WTC11 (cell line): ENCODE measurements around the gene SRGAP1. TPM values are rescaled to one million over a fixed set of nuclear protein-coding genes. Genes with fewer than 3 reads are reported as not detected.
A peak's percentile ranks its signal among the peaks of the same experiment; 100 is the strongest.

Experiments
- ATAC-seq: fragments of 200-7000 bp; cut with Tn5 transposase; 2 replicates; pipeline ENCODE4 v1.10.0; 2021; ENCODE audit warnings: mild to moderate bottlenecking, moderate library complexity
- CTCF ChIA-PET: fragments of 300-600 bp; sonication (Branson Sonifier 250); formaldehyde crosslinking; loops from one replicate; lab custom pipeline; 2021; ENCODE audit warnings: antibody characterized with exemption; lab: Charles Lee
- POLR2A ChIA-PET: fragments of 350-600 bp; sonication (Branson Sonifier 250); formaldehyde crosslinking; loops from one replicate; lab custom pipeline; 2021; ENCODE audit warnings: antibody characterized with exemption; lab: Charles Lee
- DNase-seq: peaks from one replicate; pipeline ENCODE4 v3.0.0; 2021; ENCODE audit warnings: low spot score
- H3K27ac Mint-ChIP-seq: 2 replicates; pipeline ENCODE4 v1.8.0; 2021; ENCODE audit warnings: mixed read lengths
- H3K27me3 Mint-ChIP-seq: 2 replicates; pipeline ENCODE4 v1.8.0; 2021; ENCODE audit warnings: low read depth, mild to moderate bottlenecking, moderate library complexity, mixed read lengths
- H3K36me3 Mint-ChIP-seq: 2 replicates; pipeline ENCODE4 v1.8.0; 2021; ENCODE audit warnings: mixed read lengths
- H3K4me1 Mint-ChIP-seq: 2 replicates; pipeline ENCODE4 v1.8.0; 2022; ENCODE audit warnings: mixed read lengths
- H3K4me3 Mint-ChIP-seq: 2 replicates; pipeline ENCODE4 v1.8.0; 2021; ENCODE audit warnings: mild to moderate bottlenecking, moderate library complexity, mixed read lengths
- H3K9me3 Mint-ChIP-seq: 2 replicates; pipeline ENCODE4 v1.8.0; 2021; ENCODE audit warnings: mixed read lengths
- CREB1 ChIP-seq: sonication (generic); formaldehyde crosslinking; IDR thresholded peaks from 2 replicates; pipeline ENCODE4 v1.8.0; 2023; ENCODE audit warnings: mild to moderate bottlenecking, missing genetic modification reagents
- FOXP1 ChIP-seq: sonication (generic); formaldehyde crosslinking; IDR thresholded peaks from 2 replicates; pipeline ENCODE4 v1.8.0; 2022; ENCODE audit warnings: missing genetic modification reagents, mild to moderate bottlenecking, moderate library complexity, borderline replicate concordance
- IRF2 ChIP-seq: sonication (generic); formaldehyde crosslinking; IDR thresholded peaks from 2 replicates; pipeline ENCODE4 v1.8.0; 2022; ENCODE audit warnings: low read depth, missing genetic modification reagents, borderline replicate concordance
- JAZF1 ChIP-seq: fragments of 250-450 bp; sonication (Bioruptor Pico); IDR thresholded peaks from 2 replicates; pipeline ENCODE4 v1.9.0; 2021; ENCODE audit warnings: moderate library complexity, mild to moderate bottlenecking, inconsistent platforms
- RELA ChIP-seq: sonication (generic); formaldehyde crosslinking; IDR thresholded peaks from 2 replicates; pipeline ENCODE4 v1.8.1; 2022; ENCODE audit warnings: missing genetic modification reagents, mild to moderate bottlenecking, borderline replicate concordance
- total RNA-seq: library from RNA; stranded (reverse); gene quantifications from 3 replicates; pipeline ENCODE4 v1.2.3, GENCODE V29; 2021
- TF ChIP-seq, protein P1 (sequence below): fragments of 250-450 bp; sonication (Bioruptor Pico); IDR thresholded peaks from 2 replicates; pipeline ENCODE4 v1.9.0; 2021; ENCODE audit warnings: mild to moderate bottlenecking
- TF ChIP-seq, protein P2 (sequence below): fragments of 250-450 bp; sonication (Bioruptor Pico); IDR thresholded peaks from 2 replicates; pipeline ENCODE4 v1.9.0; 2021; ENCODE audit warnings: moderate library complexity, mild to moderate bottlenecking, inconsistent platforms, borderline replicate concordance
- TF ChIP-seq, protein P3 (sequence below): sonication (generic); formaldehyde crosslinking; IDR thresholded peaks from 2 replicates; pipeline ENCODE4 v1.8.1; 2023; ENCODE audit warnings: mild to moderate bottlenecking, missing genetic modification reagents
- TF ChIP-seq, protein P4 (sequence below): sonication (generic); formaldehyde crosslinking; IDR thresholded peaks from 2 replicates; pipeline ENCODE4 v1.8.1; 2023; ENCODE audit warnings: mild to moderate bottlenecking, missing genetic modification reagents, moderate library complexity
- TF ChIP-seq, protein P5 (sequence below): sonication (generic); formaldehyde crosslinking; conservative IDR thresholded peaks from 2 replicates; pipeline ENCODE4 v1.8.1; 2023; ENCODE audit warnings: mild to moderate bottlenecking, low read depth, missing genetic modification reagents, moderate library complexity
- TF ChIP-seq, protein P6 (sequence below): fragments of 200-600 bp; IDR thresholded peaks from 2 replicates; pipeline ENCODE4 v1.8.0; 2022; ENCODE audit warnings: antibody characterized with exemption
- TF ChIP-seq, protein P7 (sequence below): fragments of 250-450 bp; sonication (Bioruptor Pico); IDR thresholded peaks from 2 replicates; pipeline ENCODE4 v1.8.0; 2021; ENCODE audit warnings: mild to moderate bottlenecking

Gene SRGAP1
- total RNA-seq, 1 experiment from 2014 or later: 10.3 TPM

DNA sequence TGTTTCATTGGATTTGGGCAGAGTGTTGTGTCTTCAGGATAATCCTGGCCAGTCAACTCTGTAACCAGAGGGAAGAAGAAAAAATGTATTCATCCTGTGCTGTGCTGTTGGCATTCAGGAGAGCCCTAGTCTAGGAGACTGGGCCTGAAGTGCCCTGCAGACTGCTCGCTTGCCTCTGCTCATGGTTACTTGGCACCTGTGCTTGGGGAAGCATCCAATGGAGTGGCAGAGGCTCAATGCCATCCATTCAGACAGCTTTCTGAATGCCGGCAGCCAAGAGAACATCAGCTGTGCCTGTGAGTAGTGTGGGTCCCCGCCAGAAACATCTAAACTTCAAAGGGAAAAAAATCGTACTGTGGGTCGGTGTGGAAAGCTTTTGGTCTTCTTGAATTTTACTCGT is 124.2 kb downstream of the SRGAP1 start:
- no peak overlapping the region for H3K4me3 Mint-ChIP-seq
- no peaks in the 10 kb centered on the region for H3K36me3 Mint-ChIP-seq
- no peak; the same call in 1 of the 2 replicates for ATAC-seq
- TF ChIP-seq, protein P1, sequence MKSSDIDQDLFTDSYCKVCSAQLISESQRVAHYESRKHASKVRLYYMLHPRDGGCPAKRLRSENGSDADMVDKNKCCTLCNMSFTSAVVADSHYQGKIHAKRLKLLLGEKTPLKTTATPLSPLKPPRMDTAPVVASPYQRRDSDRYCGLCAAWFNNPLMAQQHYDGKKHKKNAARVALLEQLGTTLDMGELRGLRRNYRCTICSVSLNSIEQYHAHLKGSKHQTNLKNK (CRISPR knock-in tag): no peak
- no peak for TF ChIP-seq JAZF1
- TF ChIP-seq, protein P2, sequence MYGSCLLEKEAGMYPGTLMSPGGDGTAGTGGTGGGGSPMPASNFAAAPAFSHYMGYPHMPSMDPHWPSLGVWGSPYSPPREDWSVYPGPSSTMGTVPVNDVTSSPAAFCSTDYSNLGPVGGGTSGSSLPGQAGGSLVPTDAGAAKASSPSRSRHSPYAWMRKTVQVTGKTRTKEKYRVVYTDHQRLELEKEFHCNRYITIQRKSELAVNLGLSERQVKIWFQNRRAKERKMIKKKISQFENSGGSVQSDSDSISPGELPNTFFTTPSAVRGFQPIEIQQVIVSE (CRISPR knock-in tag): no peak
- H3K9me3 Mint-ChIP-seq: no peaks in the 10 kb centered on the region
- H3K27me3 Mint-ChIP-seq: no peaks in the 10 kb centered on the region
- H3K27ac Mint-ChIP-seq: 0 out of 2 replicates have a peak overlapping the region, but pooled peaks have one; percentile 37
- H3K4me1 Mint-ChIP-seq: peaks cover 56% of the 10 kb centered on the region
- CTCF ChIA-PET: no interaction called here
- DNase-seq: no peak
- POLR2A ChIA-PET: interaction anchor here (0.6 kb wide), 1 partner anchor 68 kb away, joined by 3 read pairs; no protein-coding TSS in a partner anchor

DNA sequence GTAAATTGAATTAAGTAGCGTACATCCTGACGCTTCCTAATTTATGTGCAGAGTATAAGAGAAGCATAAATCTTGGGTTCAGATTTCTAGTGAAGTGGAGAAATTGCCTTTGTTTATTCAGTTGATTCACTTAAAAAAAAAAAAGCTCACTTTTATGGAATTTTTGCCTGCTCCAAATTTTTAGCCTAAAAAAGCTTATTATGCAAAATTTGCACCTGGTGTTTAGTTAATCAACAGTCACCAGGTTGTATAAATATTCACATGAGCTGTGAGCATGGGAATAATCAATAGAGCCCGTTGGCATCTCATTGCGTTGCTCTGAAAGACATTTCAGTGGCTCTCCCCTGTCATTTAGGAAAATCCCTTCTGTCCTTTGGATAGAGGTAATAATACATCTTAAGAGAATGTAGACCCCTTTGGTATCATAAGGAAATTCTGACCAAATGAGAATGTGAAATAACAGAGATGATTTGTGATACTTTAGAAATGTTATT is 132.4 kb downstream of the SRGAP1 start:
- POLR2A ChIA-PET: interaction anchor here (0.6 kb wide), 1 partner anchor 1419 kb away, joined by 5 read pairs; no protein-coding TSS in a partner anchor
- no peak for DNase-seq
- no peak for ATAC-seq
- Mint-ChIP-seq H3K9me3 (peaks cover 5% of the 10 kb centered on the region; the same call in 1 of the 2 replicates), H3K27ac (no peak overlapping the region), H3K36me3 (no peaks in the 10 kb centered on the region; the same call in 1 of the 2 replicates), H3K4me3 (no peak overlapping the region), H3K4me1 (peaks cover 21% of the 10 kb centered on the region), H3K27me3 (no peaks in the 10 kb centered on the region)
- CTCF ChIA-PET: no interaction called here
- TF ChIP-seq FOXP1 (CRISPR knock-in tag) (no peak), CREB1 (CRISPR knock-in tag) (no peak), IRF2 (CRISPR knock-in tag) (no peak), RELA (CRISPR knock-in tag) (no peak)
- TF ChIP-seq, protein P3, sequence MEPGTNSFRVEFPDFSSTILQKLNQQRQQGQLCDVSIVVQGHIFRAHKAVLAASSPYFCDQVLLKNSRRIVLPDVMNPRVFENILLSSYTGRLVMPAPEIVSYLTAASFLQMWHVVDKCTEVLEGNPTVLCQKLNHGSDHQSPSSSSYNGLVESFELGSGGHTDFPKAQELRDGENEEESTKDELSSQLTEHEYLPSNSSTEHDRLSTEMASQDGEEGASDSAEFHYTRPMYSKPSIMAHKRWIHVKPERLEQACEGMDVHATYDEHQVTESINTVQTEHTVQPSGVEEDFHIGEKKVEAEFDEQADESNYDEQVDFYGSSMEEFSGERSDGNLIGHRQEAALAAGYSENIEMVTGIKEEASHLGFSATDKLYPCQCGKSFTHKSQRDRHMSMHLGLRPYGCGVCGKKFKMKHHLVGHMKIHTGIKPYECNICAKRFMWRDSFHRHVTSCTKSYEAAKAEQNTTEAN (CRISPR knock-in tag): no peak
- TF ChIP-seq, protein P4, sequence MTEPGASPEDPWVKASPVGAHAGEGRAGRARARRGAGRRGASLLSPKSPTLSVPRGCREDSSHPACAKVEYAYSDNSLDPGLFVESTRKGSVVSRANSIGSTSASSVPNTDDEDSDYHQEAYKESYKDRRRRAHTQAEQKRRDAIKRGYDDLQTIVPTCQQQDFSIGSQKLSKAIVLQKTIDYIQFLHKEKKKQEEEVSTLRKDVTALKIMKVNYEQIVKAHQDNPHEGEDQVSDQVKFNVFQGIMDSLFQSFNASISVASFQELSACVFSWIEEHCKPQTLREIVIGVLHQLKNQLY (CRISPR knock-in tag): no peak
- TF ChIP-seq, protein P5, sequence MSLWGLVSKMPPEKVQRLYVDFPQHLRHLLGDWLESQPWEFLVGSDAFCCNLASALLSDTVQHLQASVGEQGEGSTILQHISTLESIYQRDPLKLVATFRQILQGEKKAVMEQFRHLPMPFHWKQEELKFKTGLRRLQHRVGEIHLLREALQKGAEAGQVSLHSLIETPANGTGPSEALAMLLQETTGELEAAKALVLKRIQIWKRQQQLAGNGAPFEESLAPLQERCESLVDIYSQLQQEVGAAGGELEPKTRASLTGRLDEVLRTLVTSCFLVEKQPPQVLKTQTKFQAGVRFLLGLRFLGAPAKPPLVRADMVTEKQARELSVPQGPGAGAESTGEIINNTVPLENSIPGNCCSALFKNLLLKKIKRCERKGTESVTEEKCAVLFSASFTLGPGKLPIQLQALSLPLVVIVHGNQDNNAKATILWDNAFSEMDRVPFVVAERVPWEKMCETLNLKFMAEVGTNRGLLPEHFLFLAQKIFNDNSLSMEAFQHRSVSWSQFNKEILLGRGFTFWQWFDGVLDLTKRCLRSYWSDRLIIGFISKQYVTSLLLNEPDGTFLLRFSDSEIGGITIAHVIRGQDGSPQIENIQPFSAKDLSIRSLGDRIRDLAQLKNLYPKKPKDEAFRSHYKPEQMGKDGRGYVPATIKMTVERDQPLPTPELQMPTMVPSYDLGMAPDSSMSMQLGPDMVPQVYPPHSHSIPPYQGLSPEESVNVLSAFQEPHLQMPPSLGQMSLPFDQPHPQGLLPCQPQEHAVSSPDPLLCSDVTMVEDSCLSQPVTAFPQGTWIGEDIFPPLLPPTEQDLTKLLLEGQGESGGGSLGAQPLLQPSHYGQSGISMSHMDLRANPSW: no peak
- TF ChIP-seq, protein P6, sequence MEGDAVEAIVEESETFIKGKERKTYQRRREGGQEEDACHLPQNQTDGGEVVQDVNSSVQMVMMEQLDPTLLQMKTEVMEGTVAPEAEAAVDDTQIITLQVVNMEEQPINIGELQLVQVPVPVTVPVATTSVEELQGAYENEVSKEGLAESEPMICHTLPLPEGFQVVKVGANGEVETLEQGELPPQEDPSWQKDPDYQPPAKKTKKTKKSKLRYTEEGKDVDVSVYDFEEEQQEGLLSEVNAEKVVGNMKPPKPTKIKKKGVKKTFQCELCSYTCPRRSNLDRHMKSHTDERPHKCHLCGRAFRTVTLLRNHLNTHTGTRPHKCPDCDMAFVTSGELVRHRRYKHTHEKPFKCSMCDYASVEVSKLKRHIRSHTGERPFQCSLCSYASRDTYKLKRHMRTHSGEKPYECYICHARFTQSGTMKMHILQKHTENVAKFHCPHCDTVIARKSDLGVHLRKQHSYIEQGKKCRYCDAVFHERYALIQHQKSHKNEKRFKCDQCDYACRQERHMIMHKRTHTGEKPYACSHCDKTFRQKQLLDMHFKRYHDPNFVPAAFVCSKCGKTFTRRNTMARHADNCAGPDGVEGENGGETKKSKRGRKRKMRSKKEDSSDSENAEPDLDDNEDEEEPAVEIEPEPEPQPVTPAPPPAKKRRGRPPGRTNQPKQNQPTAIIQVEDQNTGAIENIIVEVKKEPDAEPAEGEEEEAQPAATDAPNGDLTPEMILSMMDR: no peak
- TF ChIP-seq, protein P7, sequence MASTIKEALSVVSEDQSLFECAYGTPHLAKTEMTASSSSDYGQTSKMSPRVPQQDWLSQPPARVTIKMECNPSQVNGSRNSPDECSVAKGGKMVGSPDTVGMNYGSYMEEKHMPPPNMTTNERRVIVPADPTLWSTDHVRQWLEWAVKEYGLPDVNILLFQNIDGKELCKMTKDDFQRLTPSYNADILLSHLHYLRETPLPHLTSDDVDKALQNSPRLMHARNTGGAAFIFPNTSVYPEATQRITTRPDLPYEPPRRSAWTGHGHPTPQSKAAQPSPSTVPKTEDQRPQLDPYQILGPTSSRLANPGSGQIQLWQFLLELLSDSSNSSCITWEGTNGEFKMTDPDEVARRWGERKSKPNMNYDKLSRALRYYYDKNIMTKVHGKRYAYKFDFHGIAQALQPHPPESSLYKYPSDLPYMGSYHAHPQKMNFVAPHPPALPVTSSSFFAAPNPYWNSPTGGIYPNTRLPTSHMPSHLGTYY: no peak
